Activated naive CD8-positive, alpha-beta T cell treated with anti-CD3 and anti-CD28 coated beads for 36 hours (primary cell): Measurements from ENCODE around the gene TFB2M. TPM values are rescaled to one million over a fixed set of nuclear protein-coding genes. Genes with fewer than 3 reads are reported as not detected.

ENCODE experiments used
- DNase-seq: peaks from one replicate; pipeline ENCODE4 v3.0.0; 2021
- H3K27ac Mint-ChIP-seq: one replicate; pipeline ENCODE4 v1.8.0; 2022; ENCODE audit warnings: mild to moderate bottlenecking, moderate library complexity, mixed read lengths
- H3K27me3 Mint-ChIP-seq: one replicate; pipeline ENCODE4 v1.8.0; 2022; ENCODE audit warnings: mild to moderate bottlenecking, mixed read lengths
- H3K36me3 Mint-ChIP-seq: one replicate; pipeline ENCODE4 v1.8.0; 2021; ENCODE audit warnings: mild to moderate bottlenecking, mixed read lengths
- H3K4me1 Mint-ChIP-seq: one replicate; pipeline ENCODE4 v1.8.0; 2021; ENCODE audit warnings: mixed read lengths
- H3K4me3 Mint-ChIP-seq: one replicate; pipeline ENCODE4 v1.8.0; 2022; ENCODE audit warnings: mild to moderate bottlenecking, moderate library complexity, mixed read lengths
- H3K9me3 Mint-ChIP-seq: one replicate; pipeline ENCODE4 v1.8.0; 2022; ENCODE audit warnings: mixed read lengths
- total RNA-seq, 2 experiments: library from RNA; stranded (reverse); gene quantifications; one replicate each; pipeline ENCODE4 v1.2.3, GENCODE V29; 2021

TFB2M gene
- total RNA-seq, 2 experiments from 2014 or later = 33.1 to 35.9 TPM

DNA sequence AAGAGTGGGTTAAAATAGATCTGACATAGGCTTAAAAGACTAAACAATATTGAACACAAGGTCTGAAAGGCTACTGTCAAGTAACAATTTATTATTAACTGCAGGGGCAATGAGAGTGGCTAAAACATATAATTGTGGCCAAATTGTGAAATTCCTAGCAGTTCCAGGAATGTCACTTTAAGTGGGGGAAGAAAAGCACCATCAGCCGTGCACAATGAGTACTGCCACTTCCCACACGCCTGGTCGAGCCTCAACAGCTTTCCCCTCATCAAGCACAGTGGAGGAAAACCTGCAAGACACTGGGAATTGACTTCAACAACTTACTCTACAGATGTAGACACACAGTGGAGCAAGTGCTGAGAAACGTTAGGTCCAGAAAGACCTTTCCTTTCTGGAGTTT, 16.4 kb downstream of the TFB2M start:
- H3K4me1 Mint-ChIP-seq = no peaks in the 10 kb centered on the region
- no peak overlapping the region for H3K27ac Mint-ChIP-seq
- H3K36me3 Mint-ChIP-seq = peaks cover 16% of the 10 kb centered on the region
- H3K27me3 Mint-ChIP-seq = no peaks in the 10 kb centered on the region
- no peak for DNase-seq
- H3K9me3 Mint-ChIP-seq = no peaks in the 10 kb centered on the region
- H3K4me3 Mint-ChIP-seq = no peak overlapping the region

DNA sequence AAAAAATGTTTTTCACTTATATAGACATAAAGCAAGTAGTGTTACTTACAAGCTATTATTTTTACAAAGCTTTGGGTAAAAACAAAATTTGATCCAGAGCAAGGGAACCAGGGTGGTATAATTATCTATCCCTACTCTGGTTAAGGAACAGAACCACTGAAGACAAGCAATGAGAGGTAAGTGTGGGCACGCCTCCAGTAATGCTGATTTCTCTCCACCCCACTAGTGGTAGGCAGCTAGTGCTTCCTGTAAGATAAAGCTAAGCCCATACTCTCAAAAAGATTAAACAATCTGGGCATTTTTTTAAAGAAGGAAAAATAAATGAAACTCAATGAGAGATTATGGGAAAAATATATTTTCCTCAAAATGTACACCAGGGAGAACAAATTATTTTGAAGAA, 22.1 kb downstream of the TFB2M start:
- H3K36me3 Mint-ChIP-seq = peaks cover 6% of the 10 kb centered on the region

DNA sequence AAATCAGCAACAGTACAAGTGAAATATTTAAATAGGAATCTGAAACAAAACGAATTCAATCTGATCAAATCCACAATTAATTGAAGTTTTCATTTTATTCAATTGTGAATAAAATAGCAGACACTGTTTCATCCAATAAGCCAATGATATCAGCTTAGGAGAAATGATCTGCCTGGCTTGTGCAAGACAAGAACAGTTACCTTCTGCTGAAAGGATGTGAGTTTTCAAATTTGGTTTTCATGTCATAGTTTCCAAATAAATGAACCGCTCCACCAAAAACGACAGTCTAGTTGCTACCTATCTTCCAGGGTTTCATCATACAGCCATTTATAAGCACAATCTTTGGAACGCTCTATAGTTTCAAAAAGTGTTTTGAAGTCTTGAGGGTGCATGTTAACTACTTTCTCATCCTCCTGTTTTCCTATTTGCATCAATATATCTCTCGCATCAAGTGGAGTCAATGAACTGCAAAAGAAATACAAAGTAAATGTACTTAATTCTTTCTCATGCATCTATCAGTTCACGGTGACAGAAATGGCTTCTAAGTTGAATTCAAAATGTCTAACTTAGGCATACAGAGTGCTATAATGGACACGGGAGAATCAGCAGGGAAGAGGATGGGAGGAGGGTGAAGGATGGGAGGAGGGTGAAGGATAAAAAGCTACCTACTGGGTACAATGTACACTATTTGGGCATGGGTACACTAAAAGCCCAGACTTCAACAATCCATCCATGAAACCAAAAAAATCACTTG, 25.1 kb downstream of the TFB2M start:
- Mint-ChIP-seq H3K4me3 (no peak overlapping the region), H3K36me3 (peaks cover 6% of the 10 kb centered on the region), H3K4me1 (no peaks in the 10 kb centered on the region), H3K9me3 (no peaks in the 10 kb centered on the region), H3K27ac (no peak overlapping the region), H3K27me3 (no peaks in the 10 kb centered on the region)
- no peak for DNase-seq

More for the DNA sequence above, 22.1 kb downstream of the TFB2M start:
- Mint-ChIP-seq H3K9me3 (no peaks in the 10 kb centered on the region), H3K4me1 (no peaks in the 10 kb centered on the region), H3K4me3 (no peak overlapping the region), H3K27me3 (no peaks in the 10 kb centered on the region), H3K27ac (no peak overlapping the region)
- no peak for DNase-seq

DNA sequence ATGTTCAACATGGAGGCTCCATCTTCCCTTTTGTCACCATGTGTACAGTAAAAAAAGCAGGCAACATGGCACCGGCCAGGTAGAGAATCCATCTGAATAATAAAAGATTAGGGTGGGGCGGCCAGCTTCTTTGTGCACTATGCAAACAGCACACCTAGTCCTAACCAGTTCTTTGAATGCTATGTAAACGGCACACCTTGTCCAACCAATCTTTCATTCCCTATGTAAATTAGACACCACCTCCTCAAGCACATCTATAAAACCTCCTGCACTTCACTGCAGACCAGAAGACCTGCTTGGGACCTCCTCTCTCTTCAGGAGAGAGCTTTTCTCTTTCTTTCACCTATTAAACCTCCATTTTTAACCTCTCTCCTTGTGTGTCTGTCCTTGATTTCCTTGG, 28.2 kb downstream of the TFB2M start:
- H3K27ac Mint-ChIP-seq = no peak overlapping the region
- H3K9me3 Mint-ChIP-seq = no peaks in the 10 kb centered on the region
- H3K27me3 Mint-ChIP-seq = no peaks in the 10 kb centered on the region
- H3K4me1 Mint-ChIP-seq = no peaks in the 10 kb centered on the region
- peaks cover 5% of the 10 kb centered on the region for H3K36me3 Mint-ChIP-seq
- no peak overlapping the region for H3K4me3 Mint-ChIP-seq
- DNase-seq = no peak

DNA sequence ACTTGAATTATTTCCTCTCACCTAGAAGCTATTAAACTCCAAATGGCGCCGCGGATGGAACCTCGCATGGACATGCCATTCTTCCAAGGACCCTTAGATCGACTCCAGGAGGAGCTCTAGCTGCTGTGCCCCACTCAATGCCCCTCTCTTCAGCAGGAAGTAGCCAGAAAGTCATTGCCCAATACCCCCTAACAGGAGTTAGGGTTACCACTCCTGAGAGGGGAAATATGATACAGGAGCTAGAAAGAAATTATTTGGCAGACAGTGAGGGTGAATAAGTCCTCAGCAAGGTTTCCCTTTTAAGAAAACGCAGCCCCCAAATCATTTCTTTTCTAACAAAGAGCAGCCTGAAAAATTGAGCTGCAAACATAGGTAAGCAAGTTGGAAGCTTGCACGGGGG, 28.6 kb downstream of the TFB2M start:
- Mint-ChIP-seq H3K36me3 (peaks cover 5% of the 10 kb centered on the region), H3K9me3 (no peaks in the 10 kb centered on the region), H3K27me3 (no peaks in the 10 kb centered on the region), H3K27ac (no peak overlapping the region), H3K4me3 (no peak overlapping the region), H3K4me1 (no peaks in the 10 kb centered on the region)
- no peak for DNase-seq

DNA sequence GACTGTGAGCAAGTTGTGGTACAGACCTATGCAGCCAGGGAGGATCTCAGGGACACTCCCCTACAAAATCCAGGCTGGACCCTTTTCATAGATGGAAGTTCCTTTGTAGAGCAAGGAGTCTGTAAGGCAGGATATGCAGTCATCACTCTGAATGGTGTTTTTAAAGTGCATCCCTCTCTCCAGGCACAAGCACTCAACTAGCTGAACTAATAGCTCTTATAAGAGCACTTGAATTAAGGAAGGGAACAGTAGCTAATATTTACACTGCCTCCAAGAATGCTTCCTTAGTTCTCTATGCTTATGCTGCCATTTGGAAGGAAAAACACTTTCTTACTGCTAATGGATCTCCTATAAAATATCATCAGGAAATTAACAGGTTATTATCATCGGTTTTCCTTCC, 31.9 kb downstream of the TFB2M start:
- Mint-ChIP-seq H3K9me3 (peaks cover 4% of the 10 kb centered on the region), H3K36me3 (no peaks in the 10 kb centered on the region), H3K4me1 (no peaks in the 10 kb centered on the region), H3K27me3 (no peaks in the 10 kb centered on the region), H3K4me3 (no peak overlapping the region), H3K27ac (no peak overlapping the region)
- no peak for DNase-seq

DNA sequence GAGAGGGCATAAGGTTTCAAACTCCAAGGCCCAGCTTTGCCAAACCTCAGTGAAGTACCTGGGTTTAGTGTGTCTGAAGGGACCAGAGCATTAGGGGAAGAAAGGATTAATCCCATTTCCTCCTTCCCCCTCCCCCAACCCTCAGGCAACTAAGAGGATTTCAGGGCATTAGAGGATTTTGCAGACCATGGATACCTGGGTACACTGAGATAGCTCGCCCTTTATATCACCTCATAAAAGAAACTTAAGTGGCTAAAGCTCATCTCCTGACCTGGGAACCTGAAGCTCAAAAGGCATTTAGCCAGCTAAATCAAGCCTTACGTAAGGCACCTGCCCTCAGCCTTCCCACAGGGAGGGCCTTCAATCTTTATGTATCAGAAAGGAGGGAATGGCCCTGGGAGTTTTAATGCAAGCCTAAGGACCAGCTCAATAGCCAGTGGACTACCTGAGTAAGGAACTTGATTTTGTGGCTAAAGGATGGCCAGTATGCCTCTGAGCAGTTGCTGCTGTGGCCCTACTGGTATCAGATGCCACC, 32.6 kb downstream of the TFB2M start:
- Mint-ChIP-seq H3K36me3 (no peaks in the 10 kb centered on the region), H3K9me3 (peaks cover 4% of the 10 kb centered on the region), H3K4me1 (no peaks in the 10 kb centered on the region), H3K27ac (no peak overlapping the region), H3K4me3 (no peak overlapping the region), H3K27me3 (no peaks in the 10 kb centered on the region)
- no peak for DNase-seq

DNA sequence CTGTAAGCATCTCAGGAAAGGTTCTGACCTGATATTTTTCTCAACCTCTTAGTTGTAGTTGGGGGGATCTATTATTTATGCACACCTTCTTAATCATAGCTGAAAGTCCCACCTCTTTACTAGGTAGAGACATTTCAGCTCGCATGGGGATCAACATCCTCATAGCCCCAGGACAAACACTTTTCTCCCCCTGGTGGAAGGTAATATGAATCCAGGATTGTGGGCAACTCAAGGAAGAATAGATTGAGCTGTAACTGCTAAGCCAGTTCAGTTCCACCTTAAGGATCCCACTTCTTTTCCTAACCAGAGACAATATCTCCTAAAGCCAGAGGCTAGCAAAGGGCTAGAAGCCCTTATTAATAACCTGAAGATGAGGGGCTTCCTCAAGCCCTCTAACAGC, 33.5 kb downstream of the TFB2M start:
- Mint-ChIP-seq H3K4me3 (no peak overlapping the region), H3K4me1 (peaks cover under 1% of the 10 kb centered on the region), H3K27me3 (no peaks in the 10 kb centered on the region), H3K9me3 (peaks cover 4% of the 10 kb centered on the region), H3K36me3 (no peaks in the 10 kb centered on the region), H3K27ac (no peak overlapping the region)
- no peak for DNase-seq

DNA sequence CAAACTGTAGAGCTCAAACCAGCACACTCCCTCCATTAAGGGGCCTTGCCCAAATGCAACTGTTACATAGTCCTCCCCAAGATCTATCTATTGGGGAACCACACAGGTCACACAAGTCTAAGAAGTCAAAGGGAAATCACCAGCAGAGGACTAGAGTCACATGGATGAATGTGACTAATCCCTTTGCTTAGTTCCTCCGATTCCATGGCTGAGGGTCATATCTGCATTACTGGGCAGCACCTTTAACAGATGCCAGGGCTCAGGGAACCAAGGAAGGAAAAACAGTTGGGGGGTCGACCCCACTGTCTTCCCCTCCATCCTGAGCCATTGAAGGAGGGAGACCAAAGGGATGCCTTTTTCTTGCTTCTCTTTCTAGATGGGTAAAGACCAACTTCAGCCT, 35.6 kb downstream of the TFB2M start:
- no peaks in the 10 kb centered on the region for H3K27me3 Mint-ChIP-seq
- no peak overlapping the region for H3K4me3 Mint-ChIP-seq
- H3K27ac Mint-ChIP-seq = no peak overlapping the region
- H3K4me1 Mint-ChIP-seq = peaks cover 5% of the 10 kb centered on the region
- DNase-seq = no peak
- H3K36me3 Mint-ChIP-seq = no peaks in the 10 kb centered on the region
- H3K9me3 Mint-ChIP-seq = peaks cover 4% of the 10 kb centered on the region

DNA sequence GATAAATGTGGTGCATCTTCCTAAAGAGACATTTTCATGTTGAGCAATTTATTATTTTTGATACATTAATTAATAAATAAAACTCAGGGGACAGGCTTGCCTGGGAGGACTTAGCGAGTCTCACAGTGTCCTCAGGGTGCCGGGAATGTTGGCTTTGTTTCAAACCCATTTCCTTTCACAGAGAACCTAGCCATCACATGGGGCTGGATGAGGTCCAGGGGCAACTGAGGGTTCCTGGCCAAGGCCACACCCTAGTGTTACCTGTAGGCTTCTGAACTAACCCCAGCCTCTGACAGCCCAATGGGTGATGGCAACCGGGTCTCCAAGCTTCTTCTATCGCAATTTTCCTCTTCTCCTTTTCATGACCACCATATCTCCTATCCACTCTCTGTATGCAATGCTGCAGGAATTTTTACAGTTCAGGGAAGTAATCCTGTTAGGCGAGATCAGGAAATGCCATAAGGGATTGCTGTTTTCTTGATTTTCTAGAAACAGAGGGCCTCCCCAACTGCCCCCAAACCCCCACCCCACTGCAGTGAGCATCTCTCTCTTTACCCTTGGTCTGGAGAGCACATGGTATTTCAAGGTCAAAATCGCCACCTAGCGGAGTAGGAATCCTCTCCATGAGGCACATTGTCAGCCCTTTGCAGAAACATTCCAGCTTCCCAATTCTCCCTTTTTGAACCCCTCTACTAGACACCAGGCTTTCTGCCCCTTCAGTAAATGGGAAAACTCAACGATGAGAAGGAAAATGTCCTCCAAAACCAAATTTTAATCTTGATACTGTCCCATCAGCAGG, 36.9 kb downstream of the TFB2M start:
- H3K9me3 Mint-ChIP-seq = peaks cover 4% of the 10 kb centered on the region
- no peak overlapping the region for H3K27ac Mint-ChIP-seq
- DNase-seq = no peak
- peaks cover 5% of the 10 kb centered on the region for H3K4me1 Mint-ChIP-seq
- no peaks in the 10 kb centered on the region for H3K36me3 Mint-ChIP-seq
- H3K27me3 Mint-ChIP-seq = no peaks in the 10 kb centered on the region
- H3K4me3 Mint-ChIP-seq = no peak overlapping the region

DNA sequence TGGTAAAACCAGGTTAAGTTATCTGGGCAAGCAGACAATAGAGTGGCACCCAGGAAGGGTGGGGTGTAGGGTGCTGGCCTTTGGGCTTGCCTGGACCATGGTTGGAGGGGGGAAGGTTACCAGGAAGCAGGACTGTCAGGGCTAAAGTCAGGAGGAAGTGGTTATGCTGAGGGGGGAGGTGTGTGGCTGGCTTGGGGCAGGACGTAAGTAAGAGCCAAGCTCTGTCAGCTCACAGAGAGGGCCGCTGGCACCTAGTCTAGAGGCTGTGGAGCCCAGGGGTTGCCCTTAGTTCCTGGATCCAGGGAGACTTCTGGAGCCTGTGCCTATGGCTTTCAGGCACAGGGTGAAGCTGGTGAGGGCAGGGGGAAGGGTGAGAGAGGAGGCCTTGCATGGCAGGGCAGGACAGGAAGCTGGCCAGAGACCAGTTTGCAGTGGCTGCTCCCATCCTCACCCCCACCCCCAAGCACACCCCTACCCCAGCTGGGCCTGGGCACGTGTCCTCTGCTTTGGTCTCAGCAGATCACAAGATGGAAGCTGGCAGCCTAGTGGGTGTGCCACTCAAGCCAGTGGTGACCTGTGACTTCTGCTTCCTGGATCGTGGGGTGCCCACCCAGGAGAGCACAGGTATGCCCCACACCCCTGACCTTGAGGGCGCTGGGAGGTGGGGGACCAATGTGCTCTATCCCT, 38.5 kb downstream of the TFB2M start:
- H3K4me3 Mint-ChIP-seq = no peak overlapping the region
- peak overlapping the region; percentile 17 for H3K27ac Mint-ChIP-seq
- no peaks in the 10 kb centered on the region for H3K27me3 Mint-ChIP-seq
- peaks cover 5% of the 10 kb centered on the region for H3K4me1 Mint-ChIP-seq
- no peaks in the 10 kb centered on the region for H3K36me3 Mint-ChIP-seq
- peaks cover 4% of the 10 kb centered on the region for H3K9me3 Mint-ChIP-seq
- no peak for DNase-seq

DNA sequence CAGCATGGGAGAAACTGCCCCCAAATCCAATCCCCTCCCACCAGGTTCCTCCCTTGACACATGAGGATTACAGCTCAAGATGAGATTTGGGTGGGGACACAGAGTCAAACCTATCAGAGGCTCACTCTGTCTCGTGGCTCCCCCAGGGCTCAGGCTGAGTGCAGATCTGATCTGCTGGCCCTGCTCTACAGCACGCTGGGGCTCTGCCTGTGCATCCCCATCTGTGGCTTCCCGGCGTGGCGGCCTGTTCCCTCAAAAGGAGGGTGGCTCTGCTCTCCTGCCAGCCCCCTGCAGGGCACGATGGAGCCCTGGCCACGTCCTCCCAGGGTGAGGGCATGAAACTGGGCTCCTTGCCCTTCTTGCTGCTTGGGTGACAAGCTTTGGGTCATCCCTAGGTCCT, 39.1 kb downstream of the TFB2M start:
- Mint-ChIP-seq H3K4me1 (peaks cover 5% of the 10 kb centered on the region), H3K36me3 (no peaks in the 10 kb centered on the region), H3K4me3 (no peak overlapping the region), H3K27ac (peak overlapping the region; percentile 17), H3K9me3 (peaks cover 4% of the 10 kb centered on the region), H3K27me3 (no peaks in the 10 kb centered on the region)
- DNase-seq = no peak

DNA sequence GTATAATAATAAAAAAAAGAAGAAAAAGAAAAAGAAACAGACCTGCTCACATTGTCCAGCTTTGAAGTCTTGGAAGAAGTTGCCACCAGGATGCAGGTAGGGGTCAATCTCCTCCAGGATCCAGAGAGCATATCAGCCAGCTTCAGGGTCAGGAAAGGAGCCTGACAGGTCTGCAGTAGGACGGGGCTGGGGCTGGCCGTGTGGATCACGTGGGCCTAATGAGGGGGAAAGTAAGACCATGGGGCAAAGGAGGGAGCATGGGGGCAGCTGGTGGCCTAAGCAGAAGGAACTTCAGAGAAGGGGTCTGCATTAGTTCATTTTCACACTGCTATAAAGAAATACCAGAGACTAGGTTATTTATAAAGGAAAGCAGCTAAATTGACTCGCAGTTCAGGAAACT, 39.7 kb downstream of the TFB2M start:
- Mint-ChIP-seq H3K4me3 (no peak overlapping the region), H3K4me1 (peaks cover 5% of the 10 kb centered on the region), H3K36me3 (no peaks in the 10 kb centered on the region), H3K27ac (no peak overlapping the region), H3K27me3 (no peaks in the 10 kb centered on the region), H3K9me3 (peaks cover 3% of the 10 kb centered on the region)
- no peak for DNase-seq

DNA sequence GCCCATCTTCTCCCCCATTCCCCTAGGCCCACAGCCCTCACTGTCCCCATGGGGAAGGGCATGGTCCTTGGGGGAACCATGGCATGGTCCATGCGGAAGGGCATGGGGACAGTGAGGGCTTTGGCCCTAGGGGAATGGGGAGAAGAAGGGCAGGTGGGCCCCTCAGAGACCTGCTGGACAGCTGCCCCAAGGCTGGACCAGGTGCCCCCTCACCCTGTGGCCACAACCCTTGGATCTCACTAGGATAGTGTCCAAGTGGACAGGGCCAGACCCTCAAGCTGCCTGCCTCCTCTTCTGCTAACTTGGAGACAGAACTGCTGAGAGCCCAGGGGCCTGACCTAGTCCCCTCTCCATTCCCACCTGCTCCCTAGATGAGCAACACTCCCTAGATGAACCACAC, 46.5 kb downstream of the TFB2M start:
- Mint-ChIP-seq H3K4me1 (no peaks in the 10 kb centered on the region), H3K27me3 (no peaks in the 10 kb centered on the region), H3K27ac (no peak overlapping the region), H3K9me3 (peaks cover 16% of the 10 kb centered on the region), H3K36me3 (no peaks in the 10 kb centered on the region), H3K4me3 (no peak overlapping the region)
- no peak for DNase-seq

DNA sequence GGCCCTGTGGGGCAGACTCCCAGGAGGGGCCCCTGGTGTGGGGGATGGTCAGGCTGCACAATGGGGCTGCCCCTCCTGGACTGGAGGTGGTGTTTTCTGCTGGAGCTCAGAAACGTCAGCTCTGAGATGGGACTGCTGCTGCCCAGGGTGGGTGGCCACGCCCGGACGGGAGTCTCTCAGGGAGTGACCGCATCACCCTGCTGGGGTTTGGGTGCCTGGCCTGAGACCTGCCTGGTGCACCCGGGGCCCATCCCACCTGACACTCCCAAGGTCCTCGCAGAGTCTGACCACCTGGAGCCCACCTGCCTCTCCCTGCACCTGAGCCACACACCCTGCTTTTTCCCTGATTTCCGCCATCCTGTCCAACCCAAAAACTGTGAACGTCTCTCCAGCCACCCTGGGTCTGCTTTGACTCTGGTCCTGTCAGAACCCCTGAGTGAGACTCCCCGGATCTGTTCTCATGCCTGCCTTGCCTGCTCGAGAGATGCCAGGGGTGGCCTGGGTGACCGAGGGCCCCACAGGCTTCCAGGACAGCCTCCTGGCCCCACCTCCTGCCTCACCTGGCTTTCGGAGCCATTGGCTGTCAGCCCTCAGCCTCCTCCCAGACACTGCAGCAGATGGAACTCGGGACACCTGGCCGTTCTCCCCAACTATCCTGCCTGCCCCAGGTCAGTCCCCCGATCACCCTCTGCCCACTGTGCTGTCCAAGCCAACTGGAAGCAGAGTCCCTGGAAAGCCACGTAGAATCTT, 47.4 kb downstream of the TFB2M start:
- H3K27me3 Mint-ChIP-seq = no peaks in the 10 kb centered on the region
- peaks cover 21% of the 10 kb centered on the region for H3K9me3 Mint-ChIP-seq
- H3K27ac Mint-ChIP-seq = no peak overlapping the region
- no peaks in the 10 kb centered on the region for H3K4me1 Mint-ChIP-seq
- no peak for DNase-seq
- no peaks in the 10 kb centered on the region for H3K36me3 Mint-ChIP-seq
- H3K4me3 Mint-ChIP-seq = no peak overlapping the region
